Activated CD8-positive, alpha-beta T cell treated with anti-CD3 and anti-CD28 coated beads for 36 hours (primary cell): ENCODE results near the gene FBXW7. TPM values are rescaled to one million over a fixed set of nuclear protein-coding genes. Genes with fewer than 3 reads are reported as not detected.

Experiments used
- ATAC-seq: fragments of 200-7000 bp; cut with Tn5 transposase; one replicate; pipeline ENCODE4 v1.10.0; 2021; ENCODE audit warnings: mild to moderate bottlenecking, moderate library complexity
- CTCF ChIA-PET: fragments of 350-600 bp; sonication (Branson Sonifier 250); formaldehyde crosslinking; loops from one replicate; lab custom pipeline; 2021; ENCODE audit warnings: antibody characterized with exemption; lab: Charles Lee
- POLR2A ChIA-PET: fragments of 350-600 bp; sonication (Branson Sonifier 250); formaldehyde crosslinking; loops from one replicate; lab custom pipeline; 2021; ENCODE audit warnings: antibody characterized with exemption; lab: Charles Lee
- DNase-seq: peaks from one replicate; pipeline ENCODE4 v3.0.0-alpha.2; 2020
- H3K27ac Mint-ChIP-seq: one replicate; pipeline ENCODE4 v1.8.0; 2021; ENCODE audit warnings: mild to moderate bottlenecking, mixed read lengths
- H3K27me3 Mint-ChIP-seq: one replicate; pipeline ENCODE4 v1.8.0; 2021; ENCODE audit warnings: mixed read lengths
- H3K36me3 Mint-ChIP-seq: one replicate; pipeline ENCODE4 v1.8.0; 2021; ENCODE audit warnings: low read depth, mixed read lengths
- H3K4me1 Mint-ChIP-seq: one replicate; pipeline ENCODE4 v1.8.0; 2021; ENCODE audit warnings: low read depth, mixed read lengths
- H3K4me3 Mint-ChIP-seq: one replicate; pipeline ENCODE4 v1.8.0; 2021; ENCODE audit warnings: mild to moderate bottlenecking, moderate library complexity, mixed read lengths
- H3K9me3 Mint-ChIP-seq: one replicate; pipeline ENCODE4 v1.8.0; 2021; ENCODE audit warnings: mixed read lengths
- intact Hi-C: fragments of 100-400 bp; cut with micrococcal nuclease; formaldehyde crosslinking; loops from one replicate; pipeline ENCODE4 v1.10.0; 2022
- total RNA-seq, 2 experiments: library from RNA; stranded (reverse); gene quantifications; one replicate each; pipeline ENCODE4 v1.2.3, GENCODE V29; 2021
- TF ChIP-seq, protein P1 (sequence below): fragments of 200-600 bp; IDR thresholded peaks from one replicate; pipeline ENCODE4 v1.8.0; 2022; ENCODE audit warnings: antibody characterized with exemption, mild to moderate bottlenecking

The FBXW7 gene
- total RNA-seq, 2 experiments from 2014 or later: 32.6 to 35.1 TPM

DNA sequence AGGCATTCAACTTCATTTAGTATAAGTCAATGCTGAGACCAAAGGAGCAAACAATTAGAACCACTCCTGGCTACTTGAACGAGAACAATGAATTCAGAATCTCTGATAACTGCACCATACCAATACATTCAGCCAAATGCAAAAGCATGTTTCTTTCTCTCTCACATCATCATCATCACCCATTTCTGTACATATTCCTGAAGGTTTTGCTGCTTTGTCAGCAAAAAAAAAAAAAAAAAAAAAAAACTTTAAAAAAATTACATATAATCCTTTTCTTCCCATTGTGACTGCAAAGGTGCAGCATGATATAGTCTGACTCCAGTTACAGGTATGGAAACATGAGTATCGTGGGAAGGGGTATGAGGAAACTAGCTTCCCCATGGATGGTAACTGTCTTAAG lies 35.6 kb downstream of the FBXW7 start:
- H3K4me1 Mint-ChIP-seq: peaks cover 39% of the 10 kb centered on the region
- ATAC-seq: no peak

DNA sequence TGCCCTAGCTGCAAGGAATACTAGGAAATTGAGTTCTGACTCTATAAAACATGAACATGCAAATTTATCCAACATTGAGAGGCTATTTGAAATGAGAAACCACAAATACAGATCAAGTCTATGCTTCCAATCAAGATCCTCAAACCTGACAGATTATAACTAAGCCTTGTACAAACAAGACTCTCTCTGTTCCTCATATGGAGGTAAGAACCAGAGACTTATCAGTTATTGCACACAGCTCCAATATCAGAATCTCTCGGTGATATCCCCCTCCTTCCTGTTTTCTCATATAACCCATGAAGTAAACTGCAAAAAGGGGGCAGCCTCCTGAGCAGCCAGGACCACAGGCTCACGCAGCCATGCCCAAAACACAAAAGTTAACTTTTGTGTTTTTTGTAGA lies 36.5 kb downstream of the FBXW7 start:
- Mint-ChIP-seq H3K4me3 (no peak overlapping the region), H3K27me3 (no peaks in the 10 kb centered on the region), H3K36me3 (peaks cover 1% of the 10 kb centered on the region), H3K4me1 (peaks cover 39% of the 10 kb centered on the region), H3K9me3 (no peaks in the 10 kb centered on the region), H3K27ac (no peak overlapping the region)
- no peak for ATAC-seq
- no peak for DNase-seq
- POLR2A ChIA-PET: no interaction called here
- CTCF ChIA-PET: interaction anchor here (0.6 to 3.1 kb wide), 9 partner anchors 13 to 1552 kb away, joined by 3 to 16 read pairs (median 5); no protein-coding TSS in a partner anchor
- intact Hi-C loops: no loop called here
- TF ChIP-seq, protein P1, sequence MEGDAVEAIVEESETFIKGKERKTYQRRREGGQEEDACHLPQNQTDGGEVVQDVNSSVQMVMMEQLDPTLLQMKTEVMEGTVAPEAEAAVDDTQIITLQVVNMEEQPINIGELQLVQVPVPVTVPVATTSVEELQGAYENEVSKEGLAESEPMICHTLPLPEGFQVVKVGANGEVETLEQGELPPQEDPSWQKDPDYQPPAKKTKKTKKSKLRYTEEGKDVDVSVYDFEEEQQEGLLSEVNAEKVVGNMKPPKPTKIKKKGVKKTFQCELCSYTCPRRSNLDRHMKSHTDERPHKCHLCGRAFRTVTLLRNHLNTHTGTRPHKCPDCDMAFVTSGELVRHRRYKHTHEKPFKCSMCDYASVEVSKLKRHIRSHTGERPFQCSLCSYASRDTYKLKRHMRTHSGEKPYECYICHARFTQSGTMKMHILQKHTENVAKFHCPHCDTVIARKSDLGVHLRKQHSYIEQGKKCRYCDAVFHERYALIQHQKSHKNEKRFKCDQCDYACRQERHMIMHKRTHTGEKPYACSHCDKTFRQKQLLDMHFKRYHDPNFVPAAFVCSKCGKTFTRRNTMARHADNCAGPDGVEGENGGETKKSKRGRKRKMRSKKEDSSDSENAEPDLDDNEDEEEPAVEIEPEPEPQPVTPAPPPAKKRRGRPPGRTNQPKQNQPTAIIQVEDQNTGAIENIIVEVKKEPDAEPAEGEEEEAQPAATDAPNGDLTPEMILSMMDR: no peak

More for the DNA sequence above, 35.6 kb downstream of the FBXW7 start:
- DNase-seq: no peak
- H3K27ac Mint-ChIP-seq: no peak overlapping the region
- TF ChIP-seq, protein P1: no peak
- CTCF ChIA-PET: interaction anchor here (0.6 to 4.9 kb wide), 27 partner anchors 9 to 233 kb away, joined by 3 to 149 read pairs (median 9); partner anchors contain the start of gene TMEM154
- intact Hi-C loops: loop anchor here (2.0 kb wide), 1 partner anchor 141 kb away; no protein-coding TSS in a partner anchor
- peaks cover 1% of the 10 kb centered on the region for H3K36me3 Mint-ChIP-seq
- H3K27me3 Mint-ChIP-seq: no peaks in the 10 kb centered on the region
- POLR2A ChIA-PET: interaction anchor here (1.5 kb wide), 1 partner anchor 34 kb away, joined by 4 read pairs; no protein-coding TSS in a partner anchor
- H3K4me3 Mint-ChIP-seq: no peak overlapping the region
- no peaks in the 10 kb centered on the region for H3K9me3 Mint-ChIP-seq

- CTCF ChIA-PET: no interaction called here
- no peak overlapping the region for H3K4me3 Mint-ChIP-seq
- H3K27me3 Mint-ChIP-seq: no peaks in the 10 kb centered on the region
- POLR2A ChIA-PET: no interaction called here
- H3K27ac Mint-ChIP-seq: no peak overlapping the region
- no peaks in the 10 kb centered on the region for H3K9me3 Mint-ChIP-seq
- TF ChIP-seq, protein P1: no peak
- ATAC-seq (no peak), DNase-seq (no peak)
- peaks cover 47% of the 10 kb centered on the region for H3K4me1 Mint-ChIP-seq
- peaks cover 1% of the 10 kb centered on the region for H3K36me3 Mint-ChIP-seq
- intact Hi-C loops: no loop called here
Observed at GRCh38 chr4:152494020-152494419, 41.9 kb downstream of the FBXW7 start.

GRCh38 chr4:152488246-152488645 lies 47.6 kb downstream of the FBXW7 start:
- Mint-ChIP-seq H3K27me3 (no peaks in the 10 kb centered on the region), H3K36me3 (peaks cover 2% of the 10 kb centered on the region), H3K4me1 (peaks cover 60% of the 10 kb centered on the region), H3K27ac (no peak overlapping the region), H3K4me3 (no peak overlapping the region), H3K9me3 (no peaks in the 10 kb centered on the region)
- ChIA-PET CTCF (no interaction called here), POLR2A (no interaction called here)
- ATAC-seq (no peak), DNase-seq (no peak)
- intact Hi-C loops: no loop called here
- TF ChIP-seq, protein P1: no peak
